Naive thymus-derived CD4-positive, alpha-beta T cell (primary cell): ENCODE results near the gene OLFM4. TPM values are rescaled to one million over a fixed set of nuclear protein-coding genes. Genes with fewer than 3 reads are reported as not detected.

ENCODE experiments used
- ATAC-seq: fragments of 150-1000 bp; cut with Tn5 transposase; 2 replicates; pipeline ENCODE4 v1.10.0; 2021; ENCODE audit warnings: mild to moderate bottlenecking, moderate library complexity
- CTCF ChIA-PET: fragments of 350-600 bp; sonication (Branson Sonifier 250); formaldehyde crosslinking; loops from one replicate; lab custom pipeline; 2021; ENCODE audit warnings: antibody characterized with exemption; lab: Charles Lee
- POLR2A ChIA-PET: fragments of 350-600 bp; sonication (Branson Sonifier 250); formaldehyde crosslinking; loops from one replicate; lab custom pipeline; 2021; ENCODE audit warnings: antibody characterized with exemption, inconsistent platforms; lab: Charles Lee
- DNase-seq, 9 donors: peaks; one replicate each; pipeline versions ENCODE4 v3.0.0 to v3.0.0-alpha.2; 2020 to 2022; ENCODE audit warnings: mixed read lengths in 1 of 9
- H3K27ac ChIP-seq: one replicate; pipeline ENCODE4 v1.7.0; 2013; ENCODE audit warnings: mild to moderate bottlenecking, low read depth, low read length, moderate library complexity
- H3K27me3 ChIP-seq, 2 donors: one replicate each; pipeline ENCODE4 v1.7.0; 2013; ENCODE audit warnings: low read length in 2 of 2, mild to moderate bottlenecking in 2 of 2, moderate library complexity in 2 of 2; ENCODE audit not compliant: control insufficient read depth in 2 of 2, insufficient read depth in 2 of 2
- H3K36me3 ChIP-seq, 3 experiments: 1 replicate in 2 of 3; 2 replicates in 1 of 3; pipeline ENCODE4 v1.7.0; 2013; ENCODE audit warnings: low read length in 3 of 3, mild to moderate bottlenecking in 3 of 3, moderate library complexity in 1 of 3; ENCODE audit not compliant: insufficient read depth in 3 of 3, control insufficient read depth in 2 of 3
- H3K4me1 ChIP-seq, 2 donors: one replicate each; pipeline ENCODE4 v1.7.0; 2013; ENCODE audit warnings: low read length in 2 of 2, mild to moderate bottlenecking in 2 of 2, moderate library complexity in 1 of 2; ENCODE audit not compliant: control insufficient read depth in 2 of 2, insufficient read depth in 2 of 2
- H3K4me3 ChIP-seq: 2 replicates; pipeline ENCODE4 v1.7.0; 2013; ENCODE audit warnings: mild to moderate bottlenecking, low read length
- H3K9me3 ChIP-seq, 3 experiments: 1 replicate in 2 of 3; 2 replicates in 1 of 3; pipeline ENCODE4 v1.7.0; 2013; ENCODE audit warnings: low read length in 3 of 3; ENCODE audit not compliant: control insufficient read depth in 2 of 3
- H3K27ac Mint-ChIP-seq, 9 donors: one replicate each; pipeline ENCODE4 v1.8.0; 2020 to 2022; ENCODE audit warnings: mixed read lengths in 9 of 9, mild to moderate bottlenecking in 8 of 9, moderate library complexity in 5 of 9, inconsistent platforms in 2 of 9
- H3K27me3 Mint-ChIP-seq, 5 donors: one replicate each; pipeline ENCODE4 v1.8.0; 2021 to 2022; ENCODE audit warnings: mixed read lengths in 5 of 5, mild to moderate bottlenecking in 1 of 5
- H3K36me3 Mint-ChIP-seq, 5 donors: one replicate each; pipeline ENCODE4 v1.8.0; 2020 to 2022; ENCODE audit warnings: mixed read lengths in 5 of 5, mild to moderate bottlenecking in 3 of 5, inconsistent platforms in 1 of 5
- H3K4me1 Mint-ChIP-seq, 7 donors: one replicate each; pipeline ENCODE4 v1.8.0; 2020 to 2022; ENCODE audit warnings: mixed read lengths in 7 of 7, mild to moderate bottlenecking in 3 of 7, inconsistent platforms in 1 of 7
- H3K4me3 Mint-ChIP-seq, 10 donors: one replicate each; pipeline ENCODE4 v1.8.0; 2020 to 2022; ENCODE audit warnings: mild to moderate bottlenecking in 10 of 10, mixed read lengths in 10 of 10, moderate library complexity in 6 of 10, inconsistent platforms in 2 of 10
- H3K9me3 Mint-ChIP-seq, 11 donors: one replicate each; pipeline ENCODE4 v1.8.0; 2020 to 2022; ENCODE audit warnings: mixed read lengths in 11 of 11, mild to moderate bottlenecking in 4 of 11, inconsistent platforms in 1 of 11, moderate library complexity in 1 of 11
- intact Hi-C, 2 donors: fragments of 100-400 bp; cut with micrococcal nuclease; formaldehyde crosslinking; loops; one replicate each; pipeline ENCODE4 v1.15.1; 2023
- polyA plus RNA-seq, 2 donors: library from polyadenylated mRNA; unstranded; fragments of 300-500 nt; fragmentation: Illumina TruSeq; gene quantifications; one replicate each; pipeline ENCODE4 v1.2.3, GENCODE V29; 2021
- total RNA-seq, 6 experiments: library from RNA in 5 of 6; stranded (reverse) in 5 of 6; gene quantifications; 1 replicate in 5 of 6; 2 replicates in 1 of 6; pipeline ENCODE4 v1.2.3 and lab custom pipeline; 2021 to 2026

The OLFM4 gene
- total and polyA plus RNA-seq, 7 experiments from 2014 or later: not detected

GRCh38 chr13:52992110-52992509 lies 36.5 kb upstream of the OLFM4 start:
- H3K27ac ChIP-seq: no peak overlapping the region
- no peaks in the 10 kb centered on the region for H3K9me3 ChIP-seq
- peaks cover 0 to 5% of the 10 kb centered on the region in 2 donors for H3K27me3 ChIP-seq
- no peak overlapping the region for H3K4me3 ChIP-seq
- ATAC-seq: no peak
- ChIA-PET CTCF (no interaction called here), POLR2A (no interaction called here)
- DNase-seq: no peak
- H3K36me3 Mint-ChIP-seq: no peaks in the 10 kb centered on the region
- no peaks in the 10 kb centered on the region for H3K4me1 ChIP-seq
- H3K9me3 Mint-ChIP-seq: peaks cover 0 to 1% (median 0%) of the 10 kb centered on the region in 11 donors
- H3K27ac Mint-ChIP-seq: no peak overlapping the region
- intact Hi-C loops: no loop called here
- H3K4me3 Mint-ChIP-seq: no peak overlapping the region
- peaks cover 0 to 8% (median 0%) of the 10 kb centered on the region in 7 donors for H3K4me1 Mint-ChIP-seq
- H3K36me3 ChIP-seq: no peaks in the 10 kb centered on the region
- H3K27me3 Mint-ChIP-seq: peaks cover 0 to 26% (median 19%) of the 10 kb centered on the region in 5 donors

DNA sequence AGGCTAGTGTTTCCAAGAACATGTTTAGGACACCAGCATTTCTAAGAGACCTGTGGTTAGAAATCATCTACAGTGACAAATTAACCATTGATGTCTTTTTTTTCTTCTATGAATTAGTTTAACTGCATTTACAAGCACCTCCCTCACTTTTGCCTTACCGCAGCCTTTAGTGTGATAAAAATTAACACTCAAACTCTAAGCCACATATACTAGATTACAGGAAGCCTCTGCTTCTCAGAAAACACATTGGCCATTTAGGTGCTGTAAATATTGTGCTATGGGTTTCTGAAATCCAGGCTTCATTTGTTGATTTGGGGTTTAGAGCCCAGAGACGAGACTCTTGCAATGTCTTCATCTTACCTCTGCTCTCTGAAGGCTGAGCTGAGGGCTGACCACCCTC lies 34.6 kb upstream of the OLFM4 start:
- Histone ChIP-seq H3K4me1 (no peaks in the 10 kb centered on the region), H3K36me3 (no peaks in the 10 kb centered on the region), H3K27ac (no peak overlapping the region), H3K27me3 (peaks cover 0 to 5% of the 10 kb centered on the region in 2 donors), H3K4me3 (no peak overlapping the region), H3K9me3 (no peaks in the 10 kb centered on the region)
- no peak overlapping the region for H3K27ac Mint-ChIP-seq
- no peak overlapping the region for H3K4me3 Mint-ChIP-seq
- no peak for ATAC-seq
- POLR2A ChIA-PET: no interaction called here
- intact Hi-C loops: no loop called here
- no peak for DNase-seq
- H3K27me3 Mint-ChIP-seq: peaks cover 0 to 25% (median 21%) of the 10 kb centered on the region in 5 donors
- CTCF ChIA-PET: no interaction called here
- no peaks in the 10 kb centered on the region for H3K36me3 Mint-ChIP-seq
- peaks cover 0 to 1% (median 0%) of the 10 kb centered on the region in 11 donors for H3K9me3 Mint-ChIP-seq
- H3K4me1 Mint-ChIP-seq: peaks cover 0 to 8% (median 0%) of the 10 kb centered on the region in 7 donors

GRCh38 chr13:52994865-52995264 lies 33.7 kb upstream of the OLFM4 start:
- Histone ChIP-seq H3K36me3 (no peaks in the 10 kb centered on the region), H3K4me3 (no peak overlapping the region), H3K9me3 (no peaks in the 10 kb centered on the region), H3K4me1 (no peaks in the 10 kb centered on the region), H3K27ac (no peak overlapping the region), H3K27me3 (no peaks in the 10 kb centered on the region)
- no peak overlapping the region for H3K4me3 Mint-ChIP-seq
- no peak for ATAC-seq
- intact Hi-C loops: no loop called here
- CTCF ChIA-PET: no interaction called here
- H3K9me3 Mint-ChIP-seq: peaks cover 0 to 7% (median 0%) of the 10 kb centered on the region in 11 donors
- H3K4me1 Mint-ChIP-seq: peaks cover 0 to 8% (median 0%) of the 10 kb centered on the region in 7 donors
- DNase-seq: no peak
- POLR2A ChIA-PET: no interaction called here
- H3K27me3 Mint-ChIP-seq: peaks cover 0 to 23% (median 17%) of the 10 kb centered on the region in 5 donors
- H3K36me3 Mint-ChIP-seq: no peaks in the 10 kb centered on the region
- H3K27ac Mint-ChIP-seq: no peak overlapping the region

- H3K9me3 ChIP-seq: no peaks in the 10 kb centered on the region
- no peak overlapping the region for H3K27ac ChIP-seq
- ChIA-PET POLR2A (no interaction called here), CTCF (no interaction called here)
- Mint-ChIP-seq H3K9me3 (peaks cover 0 to 10% (median 0%) of the 10 kb centered on the region in 11 donors), H3K4me1 (peaks cover 0 to 8% (median 0%) of the 10 kb centered on the region in 7 donors), H3K27ac (no peak overlapping the region), H3K27me3 (peaks cover 0 to 22% (median 7%) of the 10 kb centered on the region in 5 donors), H3K36me3 (no peaks in the 10 kb centered on the region), H3K4me3 (no peak overlapping the region)
- no peaks in the 10 kb centered on the region for H3K36me3 ChIP-seq
- DNase-seq: no peak
- ATAC-seq: no peak
- intact Hi-C loops: no loop called here
- H3K4me1 ChIP-seq: no peaks in the 10 kb centered on the region
- no peak overlapping the region for H3K4me3 ChIP-seq
- H3K27me3 ChIP-seq: no peaks in the 10 kb centered on the region
These were observed 32.7 kb upstream of the OLFM4 start for GRCh38 chr13:52995946-52996345.

DNA sequence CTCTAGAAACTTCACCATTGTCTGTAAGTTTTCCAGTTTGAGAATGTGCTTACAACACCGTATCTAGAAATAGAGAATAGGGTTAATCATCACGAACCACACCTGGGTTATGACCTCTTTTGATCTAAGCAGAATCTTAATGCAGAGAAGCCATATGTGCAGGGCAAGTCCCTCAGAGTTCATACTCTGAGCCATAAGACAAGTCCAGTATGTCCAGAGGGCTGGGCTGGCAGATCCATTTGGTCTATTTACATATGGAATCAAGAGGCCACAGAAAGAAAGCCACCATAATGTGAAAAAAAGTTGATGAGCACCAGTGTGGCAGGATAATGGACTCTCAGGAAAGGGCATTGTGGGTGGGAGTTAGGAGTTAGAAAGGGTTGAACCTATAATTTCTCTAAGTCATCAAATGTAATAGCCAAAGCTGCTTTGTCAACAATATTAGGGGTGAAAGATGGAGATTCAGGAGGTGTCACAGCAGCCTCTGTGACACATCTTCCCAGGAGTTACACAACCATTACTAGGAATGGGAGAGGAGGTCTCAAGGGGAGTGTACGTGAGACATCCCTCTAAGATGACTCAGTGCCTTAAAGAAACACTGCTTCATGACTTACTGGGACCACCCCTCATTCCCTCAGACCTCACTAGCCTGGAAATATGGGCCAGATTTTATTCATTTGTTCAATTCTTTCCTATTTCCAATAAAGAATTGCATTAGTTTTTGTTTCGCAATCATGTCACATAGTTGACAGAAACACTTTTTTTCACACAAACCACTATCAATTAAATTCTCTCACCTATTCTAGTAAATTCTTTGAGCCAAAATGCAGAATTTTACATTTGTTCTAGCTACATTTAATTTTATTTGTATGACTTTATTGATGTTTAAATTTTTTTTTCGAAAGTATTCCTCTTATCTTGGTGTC lies 30.4 kb upstream of the OLFM4 start:
- no peak overlapping the region for H3K27ac ChIP-seq
- DNase-seq: no peak
- no peak overlapping the region for H3K27ac Mint-ChIP-seq
- ChIA-PET CTCF (no interaction called here), POLR2A (no interaction called here)
- intact Hi-C loops: no loop called here
- no peaks in the 10 kb centered on the region for H3K36me3 Mint-ChIP-seq
- H3K4me1 Mint-ChIP-seq: peaks cover 0 to 8% (median 0%) of the 10 kb centered on the region in 7 donors
- no peaks in the 10 kb centered on the region for H3K4me1 ChIP-seq
- no peak for ATAC-seq
- no peaks in the 10 kb centered on the region for H3K9me3 ChIP-seq
- H3K27me3 Mint-ChIP-seq: peaks cover 0 to 17% (median 7%) of the 10 kb centered on the region in 5 donors
- H3K4me3 Mint-ChIP-seq: peak overlapping the region in 1 of 10 donors; percentile 26
- H3K9me3 Mint-ChIP-seq: peaks cover 0 to 10% (median 2%) of the 10 kb centered on the region in 11 donors
- H3K4me3 ChIP-seq: no peak overlapping the region
- no peaks in the 10 kb centered on the region for H3K36me3 ChIP-seq
- H3K27me3 ChIP-seq: no peaks in the 10 kb centered on the region

DNA sequence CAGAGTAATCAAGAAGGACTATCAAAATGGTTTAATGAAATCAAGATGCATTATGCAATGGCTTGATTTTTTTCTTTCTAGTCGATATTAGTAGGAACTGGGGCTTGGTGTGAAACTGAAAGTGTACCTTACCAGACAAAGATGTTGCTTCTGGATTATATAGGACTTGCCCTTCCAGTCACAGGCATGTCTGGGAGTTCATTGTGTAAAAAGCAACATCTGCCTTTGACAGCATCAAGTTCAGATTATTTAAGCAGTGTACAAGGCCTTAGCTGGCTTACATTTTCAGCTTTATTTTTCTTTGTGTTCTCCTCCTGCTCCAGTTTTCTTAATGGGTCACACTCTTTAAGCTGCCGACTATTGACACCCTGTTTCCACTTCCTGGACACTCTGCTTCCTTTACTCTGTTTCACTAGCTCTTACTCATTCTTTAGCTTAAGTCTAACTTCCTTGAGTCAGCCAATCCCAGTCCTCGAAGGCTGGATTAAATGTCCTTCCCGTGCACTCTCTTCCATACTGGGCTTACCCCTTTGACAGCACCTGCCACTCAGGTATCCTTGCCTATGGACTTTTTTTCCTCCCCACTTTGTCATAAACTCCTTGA lies 29.4 kb upstream of the OLFM4 start:
- H3K36me3 Mint-ChIP-seq: no peaks in the 10 kb centered on the region
- Histone ChIP-seq H3K27ac (no peak overlapping the region), H3K4me1 (no peaks in the 10 kb centered on the region), H3K4me3 (no peak overlapping the region), H3K27me3 (no peaks in the 10 kb centered on the region), H3K36me3 (no peaks in the 10 kb centered on the region), H3K9me3 (no peaks in the 10 kb centered on the region)
- intact Hi-C loops: no loop called here
- H3K4me1 Mint-ChIP-seq: peaks cover 0 to 4% (median 0%) of the 10 kb centered on the region in 7 donors
- ChIA-PET POLR2A (no interaction called here), CTCF (no interaction called here)
- DNase-seq: no peak
- peaks cover 0 to 10% (median 2%) of the 10 kb centered on the region in 11 donors for H3K9me3 Mint-ChIP-seq
- peak overlapping the region in 1 of 10 donors; percentile 2 for H3K4me3 Mint-ChIP-seq
- H3K27me3 Mint-ChIP-seq: peaks cover 0 to 23% (median 7%) of the 10 kb centered on the region in 5 donors
- H3K27ac Mint-ChIP-seq: no peak overlapping the region
- ATAC-seq: no peak
